GM23338 (cell line): Measurements from ENCODE around the gene MAPK8IP2. TPM values are rescaled to one million over a fixed set of nuclear protein-coding genes. Genes with fewer than 3 reads are reported as not detected.

Source experiments
- ATAC-seq: fragments of 200-7000 bp; cut with Tn5 transposase; 3 replicates; pipeline ENCODE4 v1.9.1; 2020
- DNase-seq: peaks from one replicate; pipeline ENCODE4 v3.0.0-alpha.2; 2015; ENCODE audit warnings: low spot score
- H2AFZ ChIP-seq: fragments of 200-600 bp; sonication (generic); 2 replicates; pipeline ENCODE4 v1.8.0; 2016; ENCODE audit warnings: antibody characterized with exemption, mild to moderate bottlenecking, moderate library complexity
- H3F3A ChIP-seq: fragments of 200-600 bp; sonication (generic); replicated peaks from 2 replicates; pipeline ENCODE4 v1.8.0; 2017; ENCODE audit warnings: antibody characterized with exemption, mixed run types, low read depth
- H3K27ac ChIP-seq: fragments of 200-600 bp; sonication (generic); 2 replicates; pipeline ENCODE4 v1.6.1; 2016; ENCODE audit warnings: low read depth
- H3K27me3 ChIP-seq: fragments of 200-600 bp; sonication (generic); 2 replicates; pipeline ENCODE4 v1.8.0; 2016; ENCODE audit warnings: mild to moderate bottlenecking, mixed run types, moderate library complexity; ENCODE audit not compliant: insufficient read depth
- H3K36me3 ChIP-seq: fragments of 200-600 bp; sonication (generic); 2 replicates; pipeline ENCODE4 v1.8.0; 2016; ENCODE audit warnings: mild to moderate bottlenecking; ENCODE audit not compliant: insufficient read depth
- H3K4me1 ChIP-seq: fragments of 200-600 bp; sonication (generic); 2 replicates; pipeline ENCODE4 v1.8.0; 2016; ENCODE audit warnings: mild to moderate bottlenecking, moderate library complexity; ENCODE audit not compliant: insufficient read depth
- H3K4me2 ChIP-seq: fragments of 200-600 bp; sonication (generic); 2 replicates; pipeline ENCODE4 v1.7.1; 2017; ENCODE audit warnings: mixed run types
- H3K4me3 ChIP-seq: fragments of 200-600 bp; sonication (generic); 2 replicates; pipeline ENCODE4 v1.6.1; 2016; ENCODE audit warnings: mixed run types
- H3K79me2 ChIP-seq: fragments of 200-600 bp; sonication (generic); replicated peaks from 2 replicates; pipeline ENCODE4 v1.8.0; 2017; ENCODE audit warnings: mild to moderate bottlenecking; ENCODE audit not compliant: insufficient read depth
- H3K9me2 ChIP-seq: fragments of 200-600 bp; sonication (generic); 2 replicates; pipeline ENCODE4 v1.8.0; 2017; ENCODE audit not compliant: insufficient read depth
- H4K20me1 ChIP-seq: fragments of 200-600 bp; sonication (generic); replicated peaks from 2 replicates; pipeline ENCODE4 v1.8.0; 2017; ENCODE audit warnings: mild to moderate bottlenecking; ENCODE audit not compliant: insufficient read depth
- H3K27ac Mint-ChIP-seq: 2 replicates; pipeline ENCODE4 v1.8.0; 2020; ENCODE audit warnings: inconsistent platforms, mild to moderate bottlenecking, moderate library complexity, mixed read lengths
- H3K27me3 Mint-ChIP-seq: 3 replicates; pipeline ENCODE4 v1.8.0; 2022; ENCODE audit warnings: low read depth, mild to moderate bottlenecking, moderate library complexity, mixed read lengths, inconsistent platforms; ENCODE audit not compliant: insufficient read depth, poor library complexity
- H3K36me3 Mint-ChIP-seq: 3 replicates; pipeline ENCODE4 v1.8.0; 2021; ENCODE audit warnings: low read depth, mild to moderate bottlenecking, inconsistent platforms, moderate library complexity, mixed read lengths
- H3K4me1 Mint-ChIP-seq: 3 replicates; pipeline ENCODE4 v1.8.0; 2020; ENCODE audit warnings: mild to moderate bottlenecking, inconsistent platforms, mixed read lengths
- H3K4me3 Mint-ChIP-seq: 3 replicates; pipeline ENCODE4 v1.8.0; 2021; ENCODE audit warnings: moderate library complexity, mild to moderate bottlenecking, inconsistent platforms, mixed read lengths
- H3K9me3 Mint-ChIP-seq: 3 replicates; pipeline ENCODE4 v1.8.0; 2020; ENCODE audit warnings: moderate library complexity, mild to moderate bottlenecking, inconsistent platforms, mixed read lengths
- CREB1 ChIP-seq: fragments of 250-450 bp; sonication (Bioruptor Pico); IDR thresholded peaks from 2 replicates; pipeline ENCODE4 v1.5.0; 2020; ENCODE audit warnings: low read depth, mild to moderate bottlenecking, moderate library complexity
- EZH2 ChIP-seq: fragments of 200-600 bp; sonication (generic); IDR thresholded peaks from one replicate; pipeline ENCODE4 v1.8.0; 2017; ENCODE audit warnings: antibody characterized with exemption, mild to moderate bottlenecking, low read depth; ENCODE audit not compliant: unreplicated experiment
- EZH2phosphoT487 ChIP-seq: fragments of 200-600 bp; sonication (generic); IDR thresholded peaks from one replicate; pipeline ENCODE4 v1.8.1; 2018; ENCODE audit warnings: antibody characterized with exemption; ENCODE audit not compliant: unreplicated experiment
- JUNB ChIP-seq: IDR thresholded peaks from one replicate; pipeline ENCODE4 v1.6.1; 2016; ENCODE audit warnings: antibody characterized with exemption; ENCODE audit not compliant: unreplicated experiment
- NANOG ChIP-seq: IDR thresholded peaks from 2 replicates; pipeline ENCODE4 v1.6.1; 2016; ENCODE audit warnings: antibody characterized with exemption, borderline replicate concordance
- POLR2AphosphoS5 ChIP-seq: IDR thresholded peaks from 2 replicates; pipeline ENCODE4 v1.6.1; 2016; ENCODE audit warnings: antibody characterized with exemption, low read depth
- REST ChIP-seq: IDR thresholded peaks from one replicate; pipeline ENCODE4 v1.6.1; 2018; ENCODE audit warnings: antibody characterized with exemption; ENCODE audit not compliant: unreplicated experiment
- STAT1 ChIP-seq: IDR thresholded peaks from one replicate; pipeline ENCODE4 v1.6.1; 2016; ENCODE audit warnings: antibody characterized with exemption; ENCODE audit not compliant: unreplicated experiment
- ZNF331 ChIP-seq: fragments of 250-450 bp; sonication (Bioruptor Pico); IDR thresholded peaks from 2 replicates; pipeline ENCODE4 v1.5.0; 2020; ENCODE audit warnings: low read depth, mild to moderate bottlenecking, moderate library complexity
- polyA plus RNA-seq: library from polyadenylated mRNA; unstranded; fragments of >200 nt; fragmentation: Nextera tagmentation; extraction: Ambion mirVana; gene quantifications from 2 replicates; pipeline ENCODE4 v1.2.1, GENCODE V29; 2016
- total RNA-seq: library from RNA; depleted of rRNA; stranded (reverse); fragments of >200 nt; shearing (Covaris generic); gene quantifications from 2 replicates; pipeline ENCODE4 v1.2.3, GENCODE V29; 2014
- TF ChIP-seq, protein P1 (sequence below), 2 experiments: fragments of 200-600 bp in 1 of 2; sonication (generic) in 1 of 2; conservative IDR thresholded peaks; 2 replicates each; pipeline versions ENCODE4 v1.5.1 to v1.6.1; 2016 to 2017; ENCODE audit warnings: antibody characterized with exemption in 2 of 2, low read depth in 2 of 2, mild to moderate bottlenecking in 2 of 2, moderate library complexity in 1 of 2

The MAPK8IP2 gene
- total and polyA plus RNA-seq, 2 experiments from 2014 or later: 0.15 to 3.5 TPM

- peak; percentile 20 for ATAC-seq
- H3K27ac Mint-ChIP-seq: no peak overlapping the region
- peaks cover 16% of the 10 kb centered on the region for H3K4me1 Mint-ChIP-seq
- peak; percentile 60 for DNase-seq
- peaks cover 3% of the 10 kb centered on the region; the same call in 1 of the 3 replicates for H3K36me3 Mint-ChIP-seq
- H3K4me2 ChIP-seq: peak overlapping the region; percentile 81
- no peaks in the 10 kb centered on the region for H3K9me2 ChIP-seq
- H3K4me3 Mint-ChIP-seq: 0 out of 3 replicates have a peak overlapping the region, but pooled peaks have one; percentile 27
- peaks cover 76% of the 10 kb centered on the region for H3K27me3 ChIP-seq
- TF ChIP-seq EZH2: peak; percentile 90
- peak; percentile 13 for TF ChIP-seq REST
- TF ChIP-seq JUNB: no peak
- peaks cover 65% of the 10 kb centered on the region for H3K27me3 Mint-ChIP-seq
- no peaks in the 10 kb centered on the region for H3K36me3 ChIP-seq
- no peaks in the 10 kb centered on the region for H3F3A ChIP-seq
- no peak overlapping the region for H3K27ac ChIP-seq
- H3K79me2 ChIP-seq: no peaks in the 10 kb centered on the region
- H3K4me3 ChIP-seq: peak overlapping the region; percentile 51
- H2AFZ ChIP-seq: peak overlapping the region; percentile 76; the same call in 1 of the 2 replicates
- H3K4me1 ChIP-seq: no peaks in the 10 kb centered on the region; the same call in 1 of the 2 replicates
- H3K9me3 Mint-ChIP-seq: 0 out of 3 replicates have a peak, but pooled peaks cover 3% of the 10 kb centered on the region
- H4K20me1 ChIP-seq: no peaks in the 10 kb centered on the region
Measured at GRCh38 chr22:50603511-50604255, 3.1 kb downstream of the MAPK8IP2 start.

- Histone ChIP-seq H3K36me3 (no peaks in the 10 kb centered on the region), H3K4me3 (peak overlapping the region; percentile 51), H2AFZ (0 out of 2 replicates have a peak overlapping the region, but pooled peaks have one; percentile 76), H3K9me2 (no peaks in the 10 kb centered on the region), H3K27me3 (peaks cover 68% of the 10 kb centered on the region), H3K79me2 (no peaks in the 10 kb centered on the region), H3K4me1 (no peaks in the 10 kb centered on the region; the same call in 1 of the 2 replicates), H3F3A (no peaks in the 10 kb centered on the region), H3K27ac (no peak overlapping the region), H3K4me2 (peak overlapping the region; percentile 81), H4K20me1 (no peaks in the 10 kb centered on the region)
- ATAC-seq (no peak; the same call in 2 of the 3 replicates), DNase-seq (peak; percentile 34)
- peaks cover 62% of the 10 kb centered on the region for H3K27me3 Mint-ChIP-seq
- H3K36me3 Mint-ChIP-seq: peaks cover 3% of the 10 kb centered on the region; the same call in 1 of the 3 replicates
- no peak overlapping the region for H3K4me3 Mint-ChIP-seq
- no peak overlapping the region for H3K27ac Mint-ChIP-seq
- peaks cover 16% of the 10 kb centered on the region for H3K4me1 Mint-ChIP-seq
- 0 out of 3 replicates have a peak, but pooled peaks cover 3% of the 10 kb centered on the region for H3K9me3 Mint-ChIP-seq
- TF ChIP-seq NANOG: no peak
- TF ChIP-seq, protein P1, sequence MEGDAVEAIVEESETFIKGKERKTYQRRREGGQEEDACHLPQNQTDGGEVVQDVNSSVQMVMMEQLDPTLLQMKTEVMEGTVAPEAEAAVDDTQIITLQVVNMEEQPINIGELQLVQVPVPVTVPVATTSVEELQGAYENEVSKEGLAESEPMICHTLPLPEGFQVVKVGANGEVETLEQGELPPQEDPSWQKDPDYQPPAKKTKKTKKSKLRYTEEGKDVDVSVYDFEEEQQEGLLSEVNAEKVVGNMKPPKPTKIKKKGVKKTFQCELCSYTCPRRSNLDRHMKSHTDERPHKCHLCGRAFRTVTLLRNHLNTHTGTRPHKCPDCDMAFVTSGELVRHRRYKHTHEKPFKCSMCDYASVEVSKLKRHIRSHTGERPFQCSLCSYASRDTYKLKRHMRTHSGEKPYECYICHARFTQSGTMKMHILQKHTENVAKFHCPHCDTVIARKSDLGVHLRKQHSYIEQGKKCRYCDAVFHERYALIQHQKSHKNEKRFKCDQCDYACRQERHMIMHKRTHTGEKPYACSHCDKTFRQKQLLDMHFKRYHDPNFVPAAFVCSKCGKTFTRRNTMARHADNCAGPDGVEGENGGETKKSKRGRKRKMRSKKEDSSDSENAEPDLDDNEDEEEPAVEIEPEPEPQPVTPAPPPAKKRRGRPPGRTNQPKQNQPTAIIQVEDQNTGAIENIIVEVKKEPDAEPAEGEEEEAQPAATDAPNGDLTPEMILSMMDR (conservative IDR thresholded peaks at IDR 0.05; ENCODE audit: low read depth in 2 of 2): no peak
- TF ChIP-seq STAT1: no peak
- TF ChIP-seq EZH2: no peak
- TF ChIP-seq EZH2phosphoT487: no peak
- TF ChIP-seq ZNF331 (CRISPR knock-in tag): no peak
- TF ChIP-seq CREB1: no peak
- TF ChIP-seq JUNB: no peak
- no peak for TF ChIP-seq POLR2AphosphoS5
Measured at GRCh38 chr22:50604256-50605001, 3.8 kb downstream of the MAPK8IP2 start.
